Measurements from ENCODE around the gene ZNF407.

DNA sequence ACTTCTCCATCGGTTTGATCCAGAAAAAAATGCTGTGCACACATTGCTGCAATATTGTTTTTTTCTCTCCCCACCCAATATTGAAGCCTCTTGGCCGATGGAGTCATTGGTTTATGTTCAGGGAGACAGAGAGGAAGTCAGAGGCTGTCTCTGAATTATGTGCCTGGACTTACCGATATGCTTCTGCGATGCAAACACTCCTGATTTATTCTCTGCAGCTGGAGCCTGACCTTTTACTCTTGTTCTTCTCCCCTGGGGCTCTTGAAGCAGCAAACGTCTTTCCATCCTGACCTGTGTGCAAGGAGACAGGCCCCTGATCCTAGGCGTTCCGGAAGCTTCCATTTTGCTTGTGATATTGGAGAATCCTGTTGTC lies 511.6 kb downstream of the ZNF407 start:
- TF ChIP-seq CTCF (IDR thresholded peaks at IDR 0.05 in 8 of 11, conservative IDR thresholded peaks at IDR 0.05 in 3 of 11): no peak
- no peak for TF ChIP-seq POLR2A (IDR thresholded peaks at IDR 0.05)
- no peak for TF ChIP-seq POLR2AphosphoS5 (IDR thresholded peaks at IDR 0.05)
